PFSK-1 (cell line): Measurements from ENCODE around the gene NRXN3.

ENCODE experiments used
- FOXP2 ChIP-seq: optimal IDR thresholded peaks from 2 replicates; pipeline ENCODE3; 2011; ENCODE audit warnings: borderline replicate concordance, control low read depth, inconsistent platforms; ENCODE audit not compliant: insufficient read depth; ENCODE audit errors: extremely low read length, extremely low read depth
- POLR2AphosphoS5 ChIP-seq: IDR thresholded peaks from 2 replicates; pipeline ENCODE4 v1.6.1; 2012; ENCODE audit warnings: low read depth, mild to moderate bottlenecking, control low read depth, low read length, moderate library complexity
- REST ChIP-seq, 2 experiments: IDR thresholded peaks; 2 replicates each; pipeline versions ENCODE4 v1.6.1 to v1.8.0; 2011 to 2012; ENCODE audit warnings: low read depth in 2 of 2, low read length in 2 of 2, control low read depth in 1 of 2, inconsistent platforms in 1 of 2, mild to moderate bottlenecking in 1 of 2, moderate library complexity in 1 of 2; ENCODE audit not compliant: insufficient read depth in 1 of 2
- SIN3A ChIP-seq: IDR thresholded peaks from 2 replicates; pipeline ENCODE4 v1.6.1; 2012; ENCODE audit warnings: mild to moderate bottlenecking, low read length, moderate library complexity, borderline replicate concordance; ENCODE audit not compliant: insufficient read depth
- TAF1 ChIP-seq: IDR thresholded peaks from 2 replicates; pipeline ENCODE4 v1.6.1; 2012; ENCODE audit warnings: low read length, control low read depth, borderline replicate concordance; ENCODE audit not compliant: insufficient read depth

The NRXN3 gene

GRCh38 chr14:79568594-79568993 is 1398.4 kb downstream of the NRXN3 start:
- TF ChIP-seq REST (IDR thresholded peaks at IDR 0.05; ENCODE audit: insufficient read depth in 1 of 2, low read depth in 2 of 2, low read length in 2 of 2) = no peak
- no peak for TF ChIP-seq TAF1
- TF ChIP-seq FOXP2 = no peak
- TF ChIP-seq SIN3A = no peak
- TF ChIP-seq POLR2AphosphoS5 = no peak

- TF ChIP-seq SIN3A = no peak
- no peak for TF ChIP-seq TAF1
- TF ChIP-seq REST (IDR thresholded peaks at IDR 0.05; ENCODE audit: insufficient read depth in 1 of 2, low read depth in 2 of 2, low read length in 2 of 2) = no peak
- TF ChIP-seq POLR2AphosphoS5 = no peak
- no peak for TF ChIP-seq FOXP2
These were observed 1398.9 kb downstream of the NRXN3 start for GRCh38 chr14:79569072-79569471.

GRCh38 chr14:79570648-79571047 is 1400.5 kb downstream of the NRXN3 start:
- no peak for TF ChIP-seq POLR2AphosphoS5
- TF ChIP-seq REST (IDR thresholded peaks at IDR 0.05; ENCODE audit: insufficient read depth in 1 of 2, low read depth in 2 of 2, low read length in 2 of 2) = no peak
- TF ChIP-seq TAF1 = no peak
- TF ChIP-seq SIN3A = no peak
- TF ChIP-seq FOXP2 = no peak

DNA sequence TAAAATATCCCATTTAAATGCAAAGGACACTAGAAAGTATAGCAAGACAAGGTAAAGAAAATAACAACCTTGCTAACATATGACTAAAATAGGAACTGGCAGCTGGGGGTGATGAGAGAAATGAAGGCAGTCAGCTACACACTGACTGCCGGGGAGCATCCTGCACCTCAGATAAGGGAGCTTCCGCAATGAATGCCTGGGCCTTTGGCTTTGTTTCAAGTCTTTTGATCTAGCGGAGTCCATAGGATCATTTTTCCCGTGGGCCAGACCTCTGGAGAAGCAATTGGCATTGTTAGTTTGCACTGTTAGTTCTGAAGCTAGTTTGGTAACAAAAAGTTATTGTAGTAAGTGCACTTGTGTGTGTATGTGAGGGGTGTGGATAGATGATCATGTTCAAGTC is 1401.2 kb downstream of the NRXN3 start:
- TF ChIP-seq FOXP2 = no peak
- TF ChIP-seq TAF1 = no peak
- no peak for TF ChIP-seq SIN3A
- TF ChIP-seq REST (IDR thresholded peaks at IDR 0.05; ENCODE audit: insufficient read depth in 1 of 2, low read depth in 2 of 2, low read length in 2 of 2) = no peak
- TF ChIP-seq POLR2AphosphoS5 = no peak

DNA sequence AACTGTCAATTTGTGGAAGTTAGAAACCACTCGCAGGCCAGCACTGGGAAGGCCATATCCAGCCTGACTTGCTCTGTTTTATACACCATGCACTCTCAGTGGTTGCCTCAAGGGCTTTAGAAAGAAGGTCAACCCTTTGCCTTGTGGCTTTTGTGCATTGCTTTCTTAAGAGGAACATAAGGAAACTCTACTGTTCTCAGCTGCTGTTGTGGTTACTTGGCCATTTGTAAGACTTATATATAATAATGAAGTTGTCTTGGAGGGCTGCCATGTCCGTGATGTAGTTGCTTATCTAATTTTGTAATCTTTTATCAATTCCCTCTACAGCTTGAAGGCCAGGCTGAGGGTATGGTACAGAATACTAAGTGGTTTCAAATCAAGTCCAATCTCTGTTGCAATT is 1403.3 kb downstream of the NRXN3 start:
- TF ChIP-seq FOXP2 = no peak
- no peak for TF ChIP-seq SIN3A
- TF ChIP-seq POLR2AphosphoS5 = no peak
- TF ChIP-seq TAF1 = no peak
- TF ChIP-seq REST (IDR thresholded peaks at IDR 0.05; ENCODE audit: insufficient read depth in 1 of 2, low read depth in 2 of 2, low read length in 2 of 2) = no peak
